GM12865 (cell line): ENCODE data around the gene CACNA1H.

Experiments
- DNase-seq: peaks from one replicate; pipeline ENCODE4 v3.0.0; 2010; ENCODE audit warnings: low read depth
- H3K4me3 ChIP-seq: 2 replicates; pipeline ENCODE4 v1.5.1; 2011; ENCODE audit warnings: mild to moderate bottlenecking, low read depth, low read length, control low read depth
- TF ChIP-seq, protein P1 (sequence below): IDR thresholded peaks from 2 replicates; pipeline ENCODE4 v1.5.1; 2011; ENCODE audit warnings: low read length, control low read depth, low read depth, inconsistent platforms; ENCODE audit not compliant: insufficient read depth; ENCODE audit errors: missing control alignments

The CACNA1H gene

DNA sequence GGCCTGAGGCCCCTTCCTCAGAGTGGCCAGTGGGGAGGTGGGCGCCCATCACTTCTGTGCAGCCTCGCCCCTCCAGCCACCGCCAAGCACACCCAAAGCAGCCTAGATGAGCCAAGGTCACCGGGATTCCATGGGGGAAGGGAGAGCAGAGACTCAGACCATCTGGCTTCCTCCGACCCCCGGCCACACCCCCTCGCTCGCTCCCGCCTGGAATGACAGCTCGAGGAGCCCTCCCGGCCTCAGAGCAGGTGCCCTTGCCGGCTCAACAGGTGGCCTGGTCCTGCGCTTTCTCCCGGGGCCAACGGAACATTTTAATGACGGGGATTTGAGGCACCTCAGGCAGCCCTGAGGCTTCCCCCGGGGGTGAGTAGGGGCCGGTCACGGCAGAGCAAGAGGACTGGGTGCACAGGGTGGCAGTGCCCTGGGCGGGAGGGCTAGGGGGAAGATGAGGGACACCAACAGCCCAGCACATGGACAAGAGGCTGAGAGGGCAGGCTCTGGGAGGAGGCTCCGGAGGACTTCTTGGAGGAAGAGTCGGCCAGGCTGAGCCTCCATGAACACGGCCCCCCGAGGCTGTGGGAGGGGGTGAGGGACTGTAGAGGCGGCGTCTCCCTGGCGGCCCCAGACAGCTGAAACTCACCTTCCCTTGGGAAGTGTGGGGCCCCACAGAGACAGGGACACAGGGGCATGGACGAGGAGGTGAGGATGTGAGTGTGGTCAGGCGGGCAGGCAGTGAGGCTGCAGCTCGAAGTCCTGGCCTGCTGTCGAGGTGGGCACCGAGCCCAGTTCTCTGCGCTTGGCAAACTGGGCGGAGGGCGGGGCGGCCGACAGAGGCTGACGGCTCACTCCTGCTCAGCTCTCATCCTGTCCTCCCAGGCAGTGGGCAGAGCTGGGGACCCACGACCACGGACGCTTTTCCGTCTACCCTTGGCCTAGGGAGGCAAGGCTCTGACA, 44.3 kb upstream of the CACNA1H start:
- H3K4me3 ChIP-seq = no peak overlapping the region
- DNase-seq = no peak
- TF ChIP-seq, protein P1, sequence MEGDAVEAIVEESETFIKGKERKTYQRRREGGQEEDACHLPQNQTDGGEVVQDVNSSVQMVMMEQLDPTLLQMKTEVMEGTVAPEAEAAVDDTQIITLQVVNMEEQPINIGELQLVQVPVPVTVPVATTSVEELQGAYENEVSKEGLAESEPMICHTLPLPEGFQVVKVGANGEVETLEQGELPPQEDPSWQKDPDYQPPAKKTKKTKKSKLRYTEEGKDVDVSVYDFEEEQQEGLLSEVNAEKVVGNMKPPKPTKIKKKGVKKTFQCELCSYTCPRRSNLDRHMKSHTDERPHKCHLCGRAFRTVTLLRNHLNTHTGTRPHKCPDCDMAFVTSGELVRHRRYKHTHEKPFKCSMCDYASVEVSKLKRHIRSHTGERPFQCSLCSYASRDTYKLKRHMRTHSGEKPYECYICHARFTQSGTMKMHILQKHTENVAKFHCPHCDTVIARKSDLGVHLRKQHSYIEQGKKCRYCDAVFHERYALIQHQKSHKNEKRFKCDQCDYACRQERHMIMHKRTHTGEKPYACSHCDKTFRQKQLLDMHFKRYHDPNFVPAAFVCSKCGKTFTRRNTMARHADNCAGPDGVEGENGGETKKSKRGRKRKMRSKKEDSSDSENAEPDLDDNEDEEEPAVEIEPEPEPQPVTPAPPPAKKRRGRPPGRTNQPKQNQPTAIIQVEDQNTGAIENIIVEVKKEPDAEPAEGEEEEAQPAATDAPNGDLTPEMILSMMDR = no peak

DNA sequence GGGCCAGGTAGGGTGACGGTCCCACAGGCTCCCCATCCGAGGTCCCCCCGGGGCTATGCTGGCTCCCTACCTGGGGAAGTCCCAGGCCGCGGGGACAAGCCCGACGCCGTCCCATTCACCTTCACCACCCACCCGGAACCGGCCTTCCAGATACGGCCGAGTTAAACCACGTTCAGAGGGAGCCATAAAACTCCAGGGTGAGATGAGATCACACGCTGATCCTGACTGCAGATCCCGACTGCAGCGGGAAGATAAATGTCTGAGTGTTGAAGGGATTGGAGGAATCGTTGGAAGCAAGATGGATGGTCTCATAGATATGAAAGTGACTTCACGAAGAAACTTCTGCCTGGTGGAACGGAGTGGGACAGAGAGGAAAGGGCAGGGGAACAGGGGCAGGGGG, 43.3 kb upstream of the CACNA1H start:
- no peak overlapping the region for H3K4me3 ChIP-seq
- no peak for DNase-seq
- TF ChIP-seq, protein P1 = no peak

DNA sequence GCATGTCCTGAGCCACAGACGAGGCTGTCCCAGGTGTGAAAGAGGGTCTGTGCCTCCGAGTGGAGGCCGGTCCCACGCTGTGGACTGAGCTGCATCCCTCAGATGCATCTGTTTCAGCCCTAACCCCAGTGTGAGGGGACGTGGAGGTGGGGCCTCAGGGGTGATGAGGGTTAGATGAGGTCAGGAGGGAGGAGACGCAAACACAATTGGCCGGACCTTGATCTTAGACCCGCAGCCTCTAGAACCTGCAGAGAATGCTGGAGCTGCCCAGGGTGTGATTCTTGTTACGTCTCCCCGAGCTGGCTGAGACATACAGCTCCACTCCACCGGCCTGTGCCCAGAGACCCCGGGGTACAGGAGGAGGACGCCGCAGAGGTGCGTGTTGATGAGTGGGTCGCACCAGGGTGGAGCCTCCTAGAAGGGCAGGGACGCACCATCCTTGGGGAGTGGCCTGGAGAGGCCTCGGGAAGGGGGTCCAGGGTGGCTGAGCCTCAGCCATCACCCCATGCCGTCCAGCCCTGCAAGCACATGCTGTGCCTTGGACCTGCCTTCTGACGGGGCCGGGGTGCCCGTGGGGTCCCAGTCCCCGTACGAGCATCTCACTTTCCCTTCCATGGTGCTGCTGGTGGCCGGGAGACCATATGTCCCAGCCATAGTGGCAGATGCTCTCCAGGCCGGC, 40.3 kb upstream of the CACNA1H start:
- TF ChIP-seq, protein P1 = no peak
- no peak for DNase-seq
- H3K4me3 ChIP-seq = no peak overlapping the region

DNA sequence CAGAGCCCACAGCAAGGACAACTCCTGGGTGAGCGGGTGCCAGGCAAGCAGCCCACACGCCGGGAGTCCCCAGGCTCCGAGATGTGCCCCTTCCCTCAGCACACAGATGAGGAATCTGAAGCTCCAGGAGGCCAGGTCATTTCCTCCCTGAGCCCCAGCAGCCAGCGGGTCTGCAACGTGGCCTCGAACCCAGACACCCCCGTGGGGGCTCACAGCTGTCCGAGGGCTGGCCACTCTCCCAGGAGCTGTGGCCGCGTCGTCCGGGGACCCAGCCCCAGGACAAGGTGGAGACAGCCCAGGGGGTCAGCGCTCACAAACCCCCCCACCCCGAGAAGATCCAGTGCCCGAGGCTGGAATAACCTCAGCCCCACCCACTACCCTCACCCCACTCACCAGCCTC, 39.4 kb upstream of the CACNA1H start:
- TF ChIP-seq, protein P1 = no peak
- no peak overlapping the region for H3K4me3 ChIP-seq
- DNase-seq = no peak

DNA sequence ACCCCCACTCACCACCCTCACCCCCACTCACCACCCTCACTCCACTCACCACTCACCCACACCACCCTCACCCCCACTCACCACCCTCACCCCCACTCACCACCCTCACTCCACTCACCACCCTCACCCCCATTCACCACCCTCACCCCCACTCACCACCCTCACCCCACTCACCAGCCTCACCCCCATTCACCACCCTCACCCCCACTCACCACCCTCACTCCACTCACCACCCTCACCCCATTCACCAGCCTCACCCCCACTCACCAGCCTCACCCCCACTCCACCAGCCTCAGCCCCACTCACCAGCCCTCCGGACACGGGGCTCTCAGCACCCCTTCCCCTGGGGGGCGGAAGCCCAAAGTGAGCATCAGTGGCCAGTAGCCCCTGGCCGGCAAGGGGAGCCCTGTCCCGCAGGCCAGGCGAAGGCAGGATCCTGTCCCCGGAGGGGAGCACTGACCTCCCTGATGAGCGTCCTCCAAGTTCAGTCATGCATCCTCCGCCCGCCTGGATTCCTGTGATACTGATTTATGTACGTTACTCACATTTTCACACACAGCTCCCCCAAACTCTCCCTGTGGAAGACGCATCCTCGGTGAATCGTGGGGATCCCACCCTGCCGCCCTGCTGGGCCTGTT, 38.9 kb upstream of the CACNA1H start:
- DNase-seq = no peak
- H3K4me3 ChIP-seq = no peak overlapping the region
- TF ChIP-seq, protein P1 = no peak

DNA sequence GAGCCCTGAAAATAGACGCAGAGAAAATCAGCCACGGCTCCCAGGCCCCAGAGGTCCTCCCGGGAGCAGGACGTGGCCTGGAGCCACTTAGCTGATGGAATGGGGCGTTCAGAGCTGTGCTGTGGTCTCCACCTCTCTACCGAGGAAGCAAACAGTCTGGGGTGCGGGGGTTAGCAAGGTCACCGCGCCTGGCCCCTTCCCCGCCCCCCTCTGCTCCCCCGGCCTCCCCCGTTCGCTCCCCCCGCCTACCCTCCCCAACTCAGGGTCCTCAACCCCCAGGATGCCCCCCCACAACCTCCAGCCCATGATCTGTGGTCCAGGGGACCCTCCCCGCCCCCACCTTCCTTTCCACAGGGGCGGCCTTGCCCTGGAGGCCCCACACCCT, 36.2 kb upstream of the CACNA1H start:
- DNase-seq = no peak
- no peak overlapping the region for H3K4me3 ChIP-seq
- TF ChIP-seq, protein P1 = no peak
